GM21723 (cell line): ENCODE measurements around the gene GPT2.

Source experiments
- ATAC-seq: cut with Tn5 transposase; IDR thresholded peaks from one replicate; pipeline ENCODE4 v1.9.1; 2021; ENCODE audit warnings: mild to moderate bottlenecking, moderate library complexity; ENCODE audit not compliant: unreplicated experiment

The GPT2 gene

GRCh38 chr16:46883690-46884512, at the start of gene GPT2:
Gene GPT2 (plus strand): TSS chr16:46884362. CDS start chr16:46884716, 354 bp downstream.
- peak; percentile 98 for ATAC-seq

GRCh38 chr16:46836534-46837530, 47.3 kb upstream of the GPT2 start:
- no peak for ATAC-seq

GRCh38 chr16:46839986-46840443, 44.1 kb upstream of the GPT2 start:
- no peak for ATAC-seq

GRCh38 chr16:46842192-46842895, 41.8 kb upstream of the GPT2 start:
- no peak for ATAC-seq

GRCh38 chr16:46843898-46844642, 40.1 kb upstream of the GPT2 start:
- ATAC-seq = no peak

GRCh38 chr16:46844771-46845170, 39.4 kb upstream of the GPT2 start:
- no peak for ATAC-seq

- ATAC-seq = no peak
Measured at GRCh38 chr16:46845952-46846351, 38.2 kb upstream of the GPT2 start.

GRCh38 chr16:46848768-46849764, 35.1 kb upstream of the GPT2 start:
- ATAC-seq = no peak

- ATAC-seq = peak; percentile 66
Measured at GRCh38 chr16:46850619-46851555, 33.3 kb upstream of the GPT2 start.

GRCh38 chr16:46852130-46852529, 32.0 kb upstream of the GPT2 start:
- no peak for ATAC-seq

- peak; percentile 52 for ATAC-seq
Measured at GRCh38 chr16:46853713-46854443, 30.3 kb upstream of the GPT2 start.

- no peak for ATAC-seq
Measured at GRCh38 chr16:46854846-46855245, 29.3 kb upstream of the GPT2 start.

GRCh38 chr16:46855389-46855788, 28.8 kb upstream of the GPT2 start:
- no peak for ATAC-seq

GRCh38 chr16:46857368-46857945, 26.7 kb upstream of the GPT2 start:
- ATAC-seq = no peak

- no peak for ATAC-seq
Measured at GRCh38 chr16:46858151-46858550, 26.0 kb upstream of the GPT2 start.

GRCh38 chr16:46859719-46860152, 24.4 kb upstream of the GPT2 start:
- no peak for ATAC-seq
